Amniotic epithelial cell (primary cell): ENCODE measurements around the gene CCND3.
A peak's percentile ranks its signal among the peaks of the same experiment; 100 is the strongest.

ENCODE experiments used
- DNase-seq: peaks from one replicate; pipeline ENCODE4 v3.0.0-alpha.2; 2010; ENCODE audit warnings: low read depth

CCND3 gene

DNA sequence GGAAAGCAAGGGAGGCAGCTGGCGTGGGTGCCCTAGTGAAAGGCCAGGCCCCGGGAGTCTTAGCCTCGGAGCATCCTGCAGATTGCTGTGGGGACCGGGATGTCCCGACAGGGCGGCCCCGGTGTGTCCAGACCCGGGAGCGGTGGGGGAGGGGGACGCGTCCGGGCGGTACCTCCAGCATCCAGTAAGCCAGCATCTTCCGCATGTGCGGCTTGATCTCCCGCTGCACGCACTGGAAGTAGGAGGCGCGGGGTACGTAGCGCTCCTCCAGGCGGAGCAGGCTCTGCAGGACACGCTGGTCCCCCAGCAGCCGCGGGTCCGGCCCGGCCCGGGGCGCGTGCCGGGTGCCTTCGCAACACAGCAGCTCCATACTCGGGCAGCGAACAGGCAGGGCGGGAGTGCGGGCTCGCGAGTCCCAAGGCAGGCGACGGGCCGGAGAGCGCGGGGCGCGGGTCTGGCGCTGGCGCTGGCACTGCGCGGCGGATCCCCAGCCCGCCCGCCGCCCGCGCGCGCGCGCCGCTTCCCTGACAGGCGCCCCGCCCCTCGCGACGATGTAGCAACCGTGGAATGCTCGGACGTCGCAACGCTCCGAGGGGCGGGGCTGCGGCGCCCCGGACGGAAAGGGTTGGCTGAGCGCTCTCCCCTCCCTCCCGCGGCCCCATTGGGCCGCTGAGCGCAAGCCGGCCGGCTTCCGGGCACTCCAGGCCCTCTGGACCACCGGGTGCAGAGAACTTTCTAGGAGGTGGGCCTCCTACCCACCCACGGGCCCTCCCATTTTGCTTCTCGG, at the start of gene CCND3:
CCND3 (minus strand) TSS at position 529 of the 787 bp plus-strand sequence; CDS start at position 370, 159 bp downstream.
- DNase-seq = peak; percentile 46

DNA sequence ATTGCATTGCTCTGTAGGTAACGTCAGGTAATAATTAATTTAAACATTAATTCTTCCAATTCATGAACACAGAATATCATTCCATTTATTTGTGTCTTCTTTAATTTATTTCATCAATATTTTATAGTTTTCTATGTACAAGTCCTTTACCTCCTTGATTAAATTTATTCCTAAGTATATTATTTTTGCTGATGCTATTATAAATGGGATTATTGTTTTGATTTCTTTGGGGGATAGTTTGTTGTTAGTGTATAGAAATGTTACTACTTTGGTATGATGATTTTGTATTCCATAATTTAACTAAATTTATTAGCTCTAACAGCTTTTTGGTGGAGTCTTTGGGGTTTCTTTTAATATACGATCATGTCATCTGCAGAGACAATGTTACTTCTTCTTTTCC, 44.7 kb upstream of the CCND3 start:
- DNase-seq = no peak

DNA sequence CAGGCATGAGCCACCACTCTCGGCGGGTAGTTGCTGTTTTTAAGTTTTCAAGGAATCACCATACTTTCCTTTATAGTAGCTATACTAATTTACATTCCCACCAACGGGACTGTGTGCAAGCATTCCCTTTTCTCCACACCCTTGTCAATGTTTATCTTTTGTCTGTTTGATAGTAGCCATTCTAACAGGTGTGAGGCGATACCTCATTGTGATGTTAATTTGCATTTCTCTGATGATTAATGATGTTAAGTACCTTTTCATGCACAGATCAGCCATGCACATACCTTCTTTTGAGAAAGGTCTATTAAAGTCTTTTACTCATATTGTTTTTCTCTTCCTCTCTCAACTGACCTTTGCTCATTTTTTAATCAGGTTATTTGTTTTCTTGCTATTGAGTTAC, 43.0 kb upstream of the CCND3 start:
- DNase-seq = no peak

DNA sequence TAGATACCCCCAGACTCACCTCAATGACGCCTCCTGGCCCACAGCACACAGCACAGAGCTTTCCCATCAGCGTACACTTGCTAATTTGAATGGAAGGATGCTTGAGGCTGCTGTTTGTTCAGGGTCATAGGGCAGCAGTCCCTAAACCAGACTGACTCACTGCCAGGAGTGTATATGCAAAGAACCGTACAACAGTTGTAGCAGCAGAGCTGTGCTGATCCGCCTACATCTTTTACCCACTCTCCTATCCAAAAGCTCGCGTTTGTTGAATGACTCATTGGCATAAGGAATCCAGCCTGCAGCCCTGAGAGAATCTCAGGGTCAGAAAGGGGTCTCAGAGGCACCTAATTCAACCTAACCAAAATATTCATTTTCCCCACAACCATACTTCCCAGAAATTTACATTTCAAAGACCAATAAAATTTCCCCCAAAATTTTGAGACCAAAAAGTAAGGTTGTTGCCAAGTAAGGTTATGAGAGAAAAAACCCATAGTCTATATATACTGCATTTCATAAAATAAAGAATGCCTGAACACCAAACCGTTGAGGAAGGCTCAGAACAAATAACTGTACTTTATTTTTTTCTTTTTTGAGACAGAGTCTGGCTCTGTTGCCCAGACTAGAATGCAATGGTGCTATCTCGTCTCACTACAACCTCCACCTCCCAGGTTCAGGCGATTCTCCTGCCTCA, 35.3 kb upstream of the CCND3 start:
- DNase-seq = peak; percentile 80

DNA sequence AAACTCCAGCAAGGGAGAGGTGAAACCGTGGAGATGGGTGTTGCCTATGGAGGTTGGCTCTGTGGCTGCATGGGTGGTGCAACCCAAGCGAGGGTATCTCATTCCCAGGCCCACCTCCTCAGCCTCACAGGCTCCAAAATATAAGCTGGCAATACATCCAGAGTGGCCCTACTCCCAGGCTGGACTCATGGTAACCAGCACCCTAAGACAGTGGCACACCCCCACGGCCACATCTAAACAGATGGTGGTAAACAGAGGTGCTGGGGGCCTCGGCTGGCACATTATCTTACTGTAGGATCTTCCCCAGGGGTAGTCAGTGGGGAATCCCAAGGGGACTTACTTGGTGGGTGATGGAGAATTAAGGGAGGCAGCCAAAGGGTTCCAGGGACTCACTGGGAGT, 33.7 kb upstream of the CCND3 start:
- no peak for DNase-seq

DNA sequence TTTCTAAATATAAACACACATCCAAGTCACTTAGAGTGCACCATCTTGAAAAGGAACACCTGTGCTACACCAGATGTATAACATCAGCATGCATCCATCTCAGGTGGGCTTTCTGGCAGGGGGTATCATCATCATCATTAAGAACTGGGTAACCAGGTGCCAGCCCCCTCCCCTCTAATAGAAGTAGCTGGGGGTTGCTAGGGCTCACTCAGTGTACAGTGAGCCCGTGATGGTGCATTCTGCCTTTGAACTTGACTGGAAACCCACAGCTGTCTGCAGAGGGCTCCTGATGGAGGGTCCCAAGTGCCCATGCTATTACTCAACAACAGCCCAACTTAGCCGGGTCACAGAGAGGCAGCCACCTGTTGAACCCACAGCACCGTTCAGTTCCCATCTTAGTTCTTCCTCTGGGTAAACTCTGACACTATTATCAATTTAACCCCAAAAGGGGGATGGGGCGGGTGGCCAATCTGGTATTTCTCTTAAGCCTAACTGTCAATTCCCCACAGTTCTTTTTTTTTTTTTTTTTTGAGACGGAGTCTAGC, 32.7 kb upstream of the CCND3 start:
- DNase-seq = no peak

DNA sequence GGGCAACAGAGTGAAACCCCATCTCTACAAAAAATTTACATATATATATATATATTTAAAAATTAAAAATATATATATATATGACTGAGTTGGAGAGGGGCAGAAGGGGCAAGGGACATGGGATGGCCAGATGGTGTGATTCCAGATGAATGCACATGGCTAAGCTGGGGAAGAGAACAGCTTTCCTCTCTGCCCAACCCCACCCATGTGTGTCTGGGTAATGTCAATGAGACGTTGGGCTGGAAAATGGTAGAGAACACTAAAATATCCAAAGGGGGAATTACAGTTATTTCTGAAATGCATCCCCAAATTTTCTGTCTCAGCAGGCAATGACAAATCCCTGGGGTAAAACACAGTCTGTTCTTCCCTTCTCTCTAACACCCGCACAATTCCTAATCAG, 31.2 kb upstream of the CCND3 start:
- no peak for DNase-seq

DNA sequence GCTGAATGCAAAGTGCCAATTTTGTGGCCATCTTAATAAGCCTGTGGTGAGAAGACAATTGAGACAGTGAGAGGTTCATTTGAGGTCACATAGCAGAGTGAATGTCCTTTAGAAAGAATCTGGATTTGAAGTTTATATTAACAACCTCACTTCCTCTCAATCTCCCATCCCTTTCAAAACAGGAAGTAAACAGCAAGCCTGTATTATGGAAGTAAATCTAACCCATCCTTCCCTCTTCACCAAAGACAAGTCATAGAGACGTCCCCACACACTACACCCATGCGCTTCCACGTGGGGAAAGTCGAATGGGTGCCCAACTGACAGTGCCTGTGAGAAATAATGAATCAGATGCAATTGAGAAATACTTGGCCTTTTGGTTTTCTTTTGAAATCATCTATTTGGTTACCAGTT, 28.8 kb upstream of the CCND3 start:
- DNase-seq = peak; percentile 80

DNA sequence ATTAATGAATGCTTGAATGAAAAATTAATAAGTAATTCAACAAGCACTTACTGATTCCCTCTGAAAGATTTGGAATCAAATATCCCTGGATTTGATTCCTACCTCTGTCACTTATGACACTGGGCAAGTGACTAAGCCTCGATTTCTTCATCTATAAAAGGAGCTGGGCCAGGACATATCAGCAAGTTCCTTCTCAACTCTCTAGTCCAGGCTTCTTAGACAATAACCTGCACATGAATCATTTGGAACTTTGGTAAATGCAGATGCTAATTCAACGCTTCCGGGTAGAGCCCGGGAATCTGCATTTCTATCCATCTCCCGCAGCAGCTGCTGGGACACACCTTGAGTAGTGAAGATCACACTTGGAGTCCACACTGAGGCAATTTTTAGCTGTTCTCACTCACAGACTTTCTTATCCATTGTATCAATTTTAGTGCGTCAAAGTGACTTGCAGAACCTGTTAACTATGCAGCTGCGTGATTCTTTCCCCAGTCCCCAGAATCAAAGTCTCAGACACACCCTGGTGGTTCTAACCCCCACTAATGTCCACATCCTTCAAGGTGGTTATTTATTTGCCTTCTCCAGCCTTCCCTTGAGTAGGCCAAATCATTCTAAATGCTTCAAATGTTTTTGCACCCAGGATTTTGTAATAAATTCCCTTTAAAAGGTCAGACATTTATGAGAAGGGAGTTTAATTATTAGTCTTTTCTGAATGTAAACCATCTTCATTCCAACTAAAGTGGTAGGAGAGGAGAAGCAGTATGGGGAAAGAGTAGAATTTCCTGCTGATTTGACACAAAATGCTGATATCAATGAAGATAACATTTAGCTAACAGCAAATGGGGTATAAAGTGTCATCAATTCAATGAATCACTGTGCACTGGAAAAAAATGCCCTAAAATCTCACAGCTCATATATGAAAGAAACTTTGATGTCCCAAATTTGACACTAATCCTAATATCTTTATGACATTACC, 26.0 kb upstream of the CCND3 start:
- peak; percentile 45 for DNase-seq

DNA sequence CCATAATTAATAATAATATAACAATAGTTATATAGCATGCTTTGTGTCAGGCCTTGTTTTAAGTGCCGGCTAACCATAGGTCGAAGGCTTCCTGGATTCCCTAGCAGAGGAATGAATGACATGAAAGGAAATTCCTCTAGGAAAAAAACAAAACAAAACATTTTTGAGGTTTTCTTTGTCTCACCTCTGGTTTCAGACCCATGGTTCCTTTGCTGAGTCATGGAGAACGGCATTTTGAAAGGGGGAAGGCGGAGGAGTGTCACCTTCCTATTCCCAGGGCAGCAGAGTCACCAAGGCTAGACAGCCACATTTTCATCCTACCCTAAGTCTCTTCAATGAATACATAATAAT, 25.3 kb upstream of the CCND3 start:
- DNase-seq = peak; percentile 74

DNA sequence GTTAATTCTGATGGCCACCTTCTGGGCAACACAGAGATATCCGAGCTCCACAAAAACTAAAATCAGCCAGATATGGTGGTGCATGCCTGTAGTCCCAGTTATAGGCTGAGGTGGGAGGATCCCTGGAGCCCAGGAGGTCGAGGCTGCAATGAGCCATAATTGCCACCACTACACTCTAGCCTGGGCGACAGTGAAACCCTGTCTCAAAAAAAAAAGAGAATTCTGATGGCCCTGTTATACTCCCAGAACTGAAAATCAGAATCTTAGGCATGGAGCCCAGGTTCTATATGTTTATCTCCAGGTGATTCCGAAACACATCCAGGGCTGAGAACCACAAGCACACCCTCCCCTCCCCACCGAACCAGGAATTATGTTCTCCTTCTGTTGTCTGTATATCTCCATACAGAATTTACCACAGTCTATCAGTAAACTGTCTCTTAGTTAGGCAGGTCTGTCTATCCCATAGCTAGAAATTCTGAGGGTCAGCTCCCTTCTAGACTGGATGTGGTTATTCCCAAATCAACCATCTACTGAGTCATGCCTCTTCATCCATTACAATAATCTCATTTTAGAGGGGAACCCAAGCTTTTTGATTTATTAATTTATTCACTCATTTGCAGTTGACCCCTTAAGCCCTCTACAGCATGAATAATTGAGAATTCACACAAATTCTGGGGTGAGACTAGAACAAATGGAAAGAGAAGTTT, 24.8 kb upstream of the CCND3 start:
- DNase-seq = no peak

DNA sequence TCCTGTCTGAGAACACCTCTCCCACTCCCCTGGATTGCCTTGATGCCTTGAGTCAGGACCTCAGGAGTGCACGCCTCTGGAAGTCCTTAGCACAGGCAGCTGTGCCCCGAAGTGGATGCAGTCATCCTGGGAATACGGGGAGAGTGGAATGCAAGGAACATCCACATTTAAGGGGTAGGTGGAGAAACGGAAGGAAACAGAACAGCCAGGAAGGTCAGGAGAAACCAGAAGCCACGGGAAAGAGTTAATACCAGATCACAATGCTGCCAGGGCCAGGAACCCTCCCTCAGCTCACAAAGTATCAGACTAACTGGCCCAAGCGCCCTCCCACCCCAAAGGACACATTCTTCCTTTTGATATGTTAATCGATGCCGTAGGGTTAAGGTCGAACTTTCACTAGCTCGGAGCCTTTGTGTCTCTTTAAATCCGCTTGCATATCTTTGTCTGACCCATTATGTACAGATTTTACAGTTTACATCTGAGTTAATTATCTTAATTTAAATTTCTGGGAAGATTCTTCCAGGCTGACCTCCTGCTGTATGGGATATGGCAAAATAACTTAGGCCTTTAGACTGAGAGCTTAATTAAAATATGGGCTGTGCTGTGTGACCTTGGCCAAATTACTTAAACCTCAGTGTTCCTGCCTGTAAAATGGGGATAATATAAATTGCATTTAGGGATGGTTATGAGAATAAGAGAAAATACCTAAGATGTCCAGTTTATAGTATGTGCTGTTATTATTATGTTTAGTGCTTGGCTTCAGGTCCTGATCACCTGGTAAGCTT, 24.0 kb upstream of the CCND3 start:
- no peak for DNase-seq

DNA sequence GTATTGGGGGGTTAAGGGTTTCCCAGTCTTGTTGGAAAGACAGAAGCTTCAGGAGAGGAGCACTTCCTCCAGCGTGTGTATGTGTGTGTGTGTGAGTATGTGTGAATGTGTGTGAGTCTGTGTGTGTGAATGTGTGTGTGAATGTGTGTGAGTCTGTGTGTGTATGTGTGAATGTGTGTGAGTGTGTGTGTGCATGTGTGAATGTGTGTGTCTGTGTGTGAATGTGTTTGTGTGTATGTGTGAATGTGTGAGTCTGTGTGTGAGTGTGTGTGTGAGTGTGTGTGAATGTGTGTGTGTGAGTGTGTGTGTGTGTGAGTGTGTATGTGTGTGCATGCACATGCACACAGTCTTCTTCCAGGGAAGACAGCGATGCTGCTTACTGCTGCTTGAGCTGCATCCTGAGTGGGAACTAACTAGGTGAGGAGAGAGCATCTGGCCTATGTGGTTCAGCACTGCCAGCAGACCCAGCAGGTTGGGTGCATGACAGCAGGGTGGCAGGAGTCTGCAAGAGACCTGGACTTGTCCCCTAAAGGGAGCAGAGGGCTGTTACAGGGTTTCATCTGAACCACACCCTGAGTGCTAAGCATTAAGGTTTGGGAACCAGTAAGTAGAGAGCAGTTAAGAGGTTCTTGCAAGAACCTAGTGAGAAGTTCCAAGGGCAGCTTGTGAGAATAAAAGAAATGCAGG, 22.7 kb upstream of the CCND3 start:
- DNase-seq = no peak

DNA sequence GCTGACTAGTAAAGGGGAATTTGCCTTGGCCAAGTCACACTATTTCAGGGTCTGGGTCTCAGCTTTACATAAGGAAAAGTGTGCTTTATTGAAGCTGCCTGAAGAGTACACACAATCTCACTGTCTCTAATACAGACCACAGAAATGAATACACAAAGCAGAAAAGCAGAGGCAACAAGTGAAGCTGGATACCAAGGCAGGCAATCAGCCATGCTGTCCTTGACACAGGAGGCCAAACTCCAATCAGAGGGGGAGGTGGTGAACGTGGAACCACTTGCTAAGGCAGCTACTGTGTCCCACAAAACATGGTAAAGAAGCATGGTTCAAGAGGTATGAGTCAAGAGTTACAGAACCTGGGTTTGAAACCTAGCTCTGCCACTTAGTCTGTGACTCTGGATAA, 21.8 kb upstream of the CCND3 start:
- no peak for DNase-seq

DNA sequence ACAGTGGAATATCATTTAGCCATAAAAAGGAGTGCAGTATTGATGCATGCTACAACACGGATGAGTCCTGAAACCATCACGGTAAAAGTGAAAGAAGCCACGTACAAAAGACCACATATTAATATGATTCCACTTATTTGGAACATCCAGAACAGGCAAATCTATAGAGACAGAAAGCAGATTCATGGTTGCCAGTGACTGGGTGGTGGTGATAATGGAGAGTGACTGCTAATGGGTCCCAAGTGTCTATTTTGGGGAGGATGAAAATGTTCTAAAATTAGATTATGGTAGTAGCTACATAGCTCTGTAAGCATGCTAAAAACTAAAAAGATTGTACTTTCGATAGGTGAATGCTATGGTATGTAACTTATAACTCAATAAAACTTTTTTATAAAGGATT, 18.4 kb upstream of the CCND3 start:
- DNase-seq = no peak

DNA sequence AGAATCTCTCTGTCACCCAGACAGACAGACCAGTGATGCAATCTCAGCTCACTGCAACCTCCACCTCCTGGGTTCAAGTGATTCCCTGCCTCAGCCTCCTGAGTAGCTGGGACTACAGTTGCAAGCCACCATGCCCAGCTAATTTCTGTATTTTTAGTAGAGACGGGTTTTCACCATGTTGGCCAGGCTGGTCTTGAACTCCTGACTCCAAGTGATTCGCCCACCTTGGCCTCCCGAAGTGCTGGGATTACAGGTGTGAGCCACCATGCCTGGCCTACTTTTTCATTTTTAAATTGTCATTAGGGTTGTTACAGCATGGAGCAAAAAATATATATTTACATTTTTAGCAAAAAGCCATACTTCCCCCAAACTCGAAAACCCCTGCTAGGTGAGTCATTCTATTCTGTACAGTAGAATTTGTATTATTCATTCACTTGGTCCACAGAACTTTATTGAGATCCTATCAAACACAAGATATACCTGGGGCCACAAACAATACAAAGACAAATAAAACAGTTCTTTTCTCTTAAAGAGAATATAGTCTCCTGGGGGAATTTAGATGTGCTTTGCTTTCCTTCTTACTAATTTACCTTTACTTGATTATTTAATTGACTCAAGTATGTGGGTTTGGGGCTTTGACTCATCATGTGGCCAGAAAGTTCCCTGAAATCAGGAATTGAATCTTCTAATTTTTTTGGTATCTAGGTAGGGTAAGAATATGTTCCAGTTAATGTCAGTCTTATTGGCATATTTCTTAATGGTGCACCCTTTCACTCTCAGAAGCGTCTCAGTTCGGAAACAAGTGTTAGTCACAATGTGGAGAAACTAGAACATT, 16.6 kb upstream of the CCND3 start:
- DNase-seq = no peak

DNA sequence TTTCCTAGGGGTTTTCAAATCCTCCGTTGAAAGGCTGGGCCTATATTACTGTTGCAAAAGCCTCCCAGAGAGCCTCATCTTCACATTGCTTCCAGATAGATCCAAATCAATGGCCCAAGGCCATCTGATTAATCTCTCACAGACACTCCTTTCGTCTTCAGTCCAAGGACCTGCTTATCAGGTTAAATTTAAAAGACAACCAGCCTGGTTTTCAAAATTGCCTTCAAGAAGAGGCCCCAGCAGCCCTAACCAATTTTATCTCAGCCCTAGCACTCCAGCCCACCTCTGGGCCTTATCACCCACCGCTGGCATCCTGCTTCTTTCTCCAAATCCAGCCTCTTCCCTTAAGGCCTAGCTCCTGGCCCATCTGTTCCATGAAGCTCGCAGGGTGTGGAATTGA, 15.5 kb upstream of the CCND3 start:
- no peak for DNase-seq

DNA sequence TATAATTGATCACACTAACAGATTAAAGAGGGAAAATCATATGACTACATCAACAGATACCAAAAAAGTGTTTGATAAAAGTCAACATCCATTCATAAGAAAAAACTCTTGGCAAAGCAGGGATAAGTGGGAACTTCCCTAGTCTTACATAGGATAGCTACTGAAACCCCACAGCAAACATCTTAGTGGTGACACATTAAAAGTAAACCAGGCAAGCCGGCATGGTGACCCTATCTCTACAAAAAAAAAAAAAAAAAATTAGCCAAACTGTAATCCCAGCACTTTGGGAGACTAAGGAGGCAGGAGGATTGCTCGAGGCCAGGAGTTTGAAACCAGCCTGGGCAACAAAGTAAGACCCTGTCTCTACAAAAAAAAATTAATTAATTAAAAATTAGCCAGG, 13.8 kb upstream of the CCND3 start:
- DNase-seq = no peak

DNA sequence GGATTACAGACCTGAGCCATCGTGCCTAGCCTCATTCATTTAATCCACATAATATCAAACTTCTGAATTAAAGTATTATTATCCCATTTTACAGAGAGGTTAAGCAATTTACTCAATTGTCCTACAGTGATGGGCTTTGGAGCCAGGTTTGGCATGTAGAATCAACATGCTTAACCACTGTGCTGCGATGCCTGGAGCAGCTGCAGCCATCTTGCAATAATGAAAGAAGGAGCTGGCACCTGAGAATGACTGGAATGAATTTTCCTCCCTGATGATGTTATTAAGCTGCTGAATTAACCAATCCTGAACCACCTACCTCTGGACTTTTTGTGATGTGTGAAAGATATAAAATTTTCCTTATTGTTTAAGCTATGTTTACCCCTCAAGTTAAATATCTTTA, 13.1 kb upstream of the CCND3 start:
- no peak for DNase-seq
